Vagina (tissue), 2 donors: ENCODE results near the gene ADAM15.

Experiments
- CTCF ChIP-seq, 3 experiments: fragments of 450-650 bp in 2 of 3; fragments of 200-600 bp in 1 of 3; sonication (generic) in 1 of 3; IDR thresholded peaks; one replicate each; pipeline ENCODE4 v1.5.1; 2017 to 2019; ENCODE audit warnings: antibody characterized with exemption in 3 of 3, mild to moderate bottlenecking in 2 of 3, moderate library complexity in 2 of 3
- POLR2A ChIP-seq, 2 donors: fragments of 450-650 bp; IDR thresholded peaks; one replicate each; pipeline ENCODE4 v1.6.1; 2017; ENCODE audit warnings: antibody characterized with exemption in 2 of 2, mild to moderate bottlenecking in 2 of 2, moderate library complexity in 2 of 2
- POLR2AphosphoS5 ChIP-seq, 2 donors: sonication (generic); formaldehyde crosslinking; IDR thresholded peaks; one replicate each; pipeline ENCODE4 v1.9.0; 2017; ENCODE audit warnings: antibody characterized with exemption in 2 of 2, mild to moderate bottlenecking in 2 of 2, low read depth in 1 of 2; ENCODE audit not compliant: insufficient read depth in 1 of 2

- TF ChIP-seq CTCF (IDR thresholded peaks at IDR 0.05) (no peak), POLR2A (IDR thresholded peaks at IDR 0.05) (no peak), POLR2AphosphoS5 (IDR thresholded peaks at IDR 0.05; ENCODE audit: insufficient read depth in 1 of 2, low read depth in 1 of 2) (no peak)
Observed at GRCh38 chr1:155104605-155105534, 53.8 kb downstream of the ADAM15 start.
